DOHH2 (cell line): Measurements from ENCODE around the gene ATP2A3.

Source experiments
- EZH2phosphoT487 ChIP-seq: fragments of 200-600 bp; sonication (generic); IDR thresholded peaks from 2 replicates; pipeline ENCODE4 v1.6.1; 2017; ENCODE audit warnings: borderline replicate concordance, mild to moderate bottlenecking, antibody characterized with exemption, low read length, moderate library complexity, mixed read lengths
- TF ChIP-seq, protein P1 (sequence below): fragments of 200-600 bp; sonication (generic); IDR thresholded peaks from one replicate; pipeline ENCODE4 v1.5.1; 2014; ENCODE audit warnings: antibody characterized with exemption, mild to moderate bottlenecking, low read depth, low read length; ENCODE audit not compliant: poor library complexity, severe bottlenecking

DNA sequence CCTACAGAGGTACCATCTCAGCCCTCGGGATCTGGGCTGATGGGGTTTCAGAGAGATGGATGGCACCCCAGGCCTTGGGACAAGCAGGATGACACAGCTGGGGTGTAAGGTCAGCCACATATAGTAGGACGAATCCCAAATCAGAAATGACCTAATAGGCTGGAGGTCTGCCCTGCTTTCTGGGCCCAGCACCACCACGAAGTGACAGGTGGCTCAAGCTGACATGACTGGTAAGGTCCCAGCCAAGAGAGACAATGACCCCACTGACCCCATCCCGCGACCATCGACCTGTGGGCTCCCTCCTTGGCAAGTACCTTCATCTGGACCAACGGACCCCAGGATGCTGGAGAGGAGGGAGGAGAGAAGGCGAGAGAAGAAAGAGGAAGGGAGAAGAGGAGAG is 87.0 kb downstream of the ATP2A3 start:
- TF ChIP-seq, protein P1, sequence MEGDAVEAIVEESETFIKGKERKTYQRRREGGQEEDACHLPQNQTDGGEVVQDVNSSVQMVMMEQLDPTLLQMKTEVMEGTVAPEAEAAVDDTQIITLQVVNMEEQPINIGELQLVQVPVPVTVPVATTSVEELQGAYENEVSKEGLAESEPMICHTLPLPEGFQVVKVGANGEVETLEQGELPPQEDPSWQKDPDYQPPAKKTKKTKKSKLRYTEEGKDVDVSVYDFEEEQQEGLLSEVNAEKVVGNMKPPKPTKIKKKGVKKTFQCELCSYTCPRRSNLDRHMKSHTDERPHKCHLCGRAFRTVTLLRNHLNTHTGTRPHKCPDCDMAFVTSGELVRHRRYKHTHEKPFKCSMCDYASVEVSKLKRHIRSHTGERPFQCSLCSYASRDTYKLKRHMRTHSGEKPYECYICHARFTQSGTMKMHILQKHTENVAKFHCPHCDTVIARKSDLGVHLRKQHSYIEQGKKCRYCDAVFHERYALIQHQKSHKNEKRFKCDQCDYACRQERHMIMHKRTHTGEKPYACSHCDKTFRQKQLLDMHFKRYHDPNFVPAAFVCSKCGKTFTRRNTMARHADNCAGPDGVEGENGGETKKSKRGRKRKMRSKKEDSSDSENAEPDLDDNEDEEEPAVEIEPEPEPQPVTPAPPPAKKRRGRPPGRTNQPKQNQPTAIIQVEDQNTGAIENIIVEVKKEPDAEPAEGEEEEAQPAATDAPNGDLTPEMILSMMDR = no peak
- no peak for TF ChIP-seq EZH2phosphoT487
